DND-41 (cell line): ENCODE measurements around the gene BATF2.
"Not testable (repeated sequence)": the region's sequence is repeated elsewhere in the genome, so short reads cannot be mapped to it uniquely, and the experiment has no call there.

ENCODE experiments used
- ATAC-seq: fragments of 200-7000 bp; cut with Tn5 transposase; 3 replicates; pipeline ENCODE4 v1.9.1; 2021; ENCODE audit warnings: low read depth; ENCODE audit not compliant: insufficient read depth
- DNase-seq: peaks from one replicate; pipeline ENCODE4 v3.0.0-alpha.2; 2020
- H2AFZ ChIP-seq: 2 replicates; pipeline ENCODE4 v1.6.0; 2012; ENCODE audit warnings: low read depth, low read length
- H3K27ac ChIP-seq: 2 replicates; pipeline ENCODE4 v1.5.1; 2012; ENCODE audit warnings: low read length, inconsistent platforms
- H3K27me3 ChIP-seq: fragments of 200-600 bp; sonication (generic); 2 replicates; pipeline ENCODE4 v1.6.0; 2012; ENCODE audit warnings: low read length, mild to moderate bottlenecking, inconsistent platforms; ENCODE audit not compliant: insufficient read depth, poor library complexity
- H3K36me3 ChIP-seq: 2 replicates; pipeline ENCODE4 v1.5.1; 2012; ENCODE audit warnings: low read length, inconsistent platforms; ENCODE audit not compliant: insufficient read depth
- H3K4me1 ChIP-seq: 2 replicates; pipeline ENCODE4 v1.5.1; 2012; ENCODE audit warnings: mild to moderate bottlenecking, low read length; ENCODE audit not compliant: insufficient read depth
- H3K4me2 ChIP-seq: 2 replicates; pipeline ENCODE4 v1.6.0; 2012; ENCODE audit warnings: mild to moderate bottlenecking, moderate library complexity, low read length, inconsistent platforms; ENCODE audit not compliant: insufficient read depth
- H3K4me3 ChIP-seq, 2 experiments: fragments of 200-600 bp in 1 of 2; shearing (Covaris generic) in 1 of 2; 2 replicates each; pipeline ENCODE4 v1.5.1; 2012 to 2016; ENCODE audit warnings: inconsistent platforms in 2 of 2, low read length in 2 of 2, mild to moderate bottlenecking in 2 of 2, low read depth in 1 of 2, moderate library complexity in 1 of 2
- H3K79me2 ChIP-seq: 2 replicates; pipeline ENCODE4 v1.6.0; 2012; ENCODE audit warnings: low read length, inconsistent platforms; ENCODE audit not compliant: insufficient read depth
- H3K9ac ChIP-seq: 2 replicates; pipeline ENCODE4 v1.6.0; 2012; ENCODE audit warnings: low read depth, mild to moderate bottlenecking, inconsistent platforms, low read length, moderate library complexity
- H3K9me3 ChIP-seq: 2 replicates; pipeline ENCODE4 v1.5.1; 2012; ENCODE audit warnings: low read length, moderate library complexity, mild to moderate bottlenecking, inconsistent platforms; ENCODE audit not compliant: insufficient read depth, severe bottlenecking
- H4K20me1 ChIP-seq: 2 replicates; pipeline ENCODE4 v1.6.0; 2012; ENCODE audit warnings: low read length; ENCODE audit not compliant: insufficient read depth
- CTCF ChIP-seq: IDR thresholded peaks from 2 replicates; pipeline ENCODE4 v1.5.1; 2012; ENCODE audit warnings: borderline replicate concordance, low read length, moderate library complexity, mild to moderate bottlenecking; ENCODE audit not compliant: poor library complexity, severe bottlenecking; ENCODE audit errors: extremely low read depth
- EZH2 ChIP-seq: IDR thresholded peaks from 3 replicates; pipeline ENCODE4 v1.6.1; 2012; ENCODE audit warnings: borderline replicate concordance, low read depth, mild to moderate bottlenecking, moderate library complexity, low read length, inconsistent platforms; ENCODE audit not compliant: severe bottlenecking

The BATF2 gene

GRCh38 chr11:65013130-65013887 is 16.5 kb upstream of the BATF2 start:
- no peaks in the 10 kb centered on the region for H3K9me3 ChIP-seq
- H3K79me2 ChIP-seq: peaks cover 36% of the 10 kb centered on the region
- peak overlapping the region; percentile 81 for H3K4me2 ChIP-seq
- H4K20me1 ChIP-seq: peaks cover 10% of the 10 kb centered on the region
- peak overlapping the region; percentile 98 for H3K27ac ChIP-seq
- H3K4me1 ChIP-seq: peaks cover 31% of the 10 kb centered on the region
- peak overlapping the region; percentile 77 to 85; a peak in 3 of 4 replicates for H3K4me3 ChIP-seq
- H3K27me3 ChIP-seq: no peaks in the 10 kb centered on the region
- H3K9ac ChIP-seq: peak overlapping the region; percentile 92
- peak overlapping the region; percentile 93 for H2AFZ ChIP-seq
- H3K36me3 ChIP-seq: peaks cover 19% of the 10 kb centered on the region
- TF ChIP-seq CTCF: peak; percentile 74
- TF ChIP-seq EZH2: no peak
- DNase-seq: peak; percentile 95
- peak; percentile 86 for ATAC-seq

- H3K9ac ChIP-seq: no peak overlapping the region
- TF ChIP-seq CTCF (no peak), EZH2 (no peak)
- DNase-seq (no peak), ATAC-seq (no peak)
- peaks cover 8% of the 10 kb centered on the region for H3K4me1 ChIP-seq
- H2AFZ ChIP-seq: no peak overlapping the region
- H3K27me3 ChIP-seq: no peaks in the 10 kb centered on the region
- H3K79me2 ChIP-seq: no peaks in the 10 kb centered on the region
- no peak overlapping the region for H3K4me3 ChIP-seq
- H3K36me3 ChIP-seq: no peaks in the 10 kb centered on the region
- no peaks in the 10 kb centered on the region for H3K9me3 ChIP-seq
- H4K20me1 ChIP-seq: no peaks in the 10 kb centered on the region
- H3K27ac ChIP-seq: no peak overlapping the region
- H3K4me2 ChIP-seq: no peak overlapping the region
These were observed 12.1 kb upstream of the BATF2 start for GRCh38 chr11:65008873-65009272.

- H3K4me3 ChIP-seq: no peak overlapping the region
- H4K20me1 ChIP-seq: no peaks in the 10 kb centered on the region
- 0 out of 2 replicates have a peak overlapping the region, but pooled peaks have one; percentile 17 for H2AFZ ChIP-seq
- H3K9ac ChIP-seq: no peak overlapping the region
- no peaks in the 10 kb centered on the region for H3K79me2 ChIP-seq
- no peaks in the 10 kb centered on the region for H3K27me3 ChIP-seq
- TF ChIP-seq CTCF: no peak
- no peak for TF ChIP-seq EZH2
- DNase-seq (no peak), ATAC-seq (no peak)
- H3K4me1 ChIP-seq: peaks cover 4% of the 10 kb centered on the region
- H3K27ac ChIP-seq: no peak overlapping the region
- no peaks in the 10 kb centered on the region for H3K9me3 ChIP-seq
- H3K36me3 ChIP-seq: no peaks in the 10 kb centered on the region
- no peak overlapping the region for H3K4me2 ChIP-seq
These were observed 11.2 kb upstream of the BATF2 start for GRCh38 chr11:65008016-65008415.

GRCh38 chr11:65003968-65004367 is 7.2 kb upstream of the BATF2 start:
- not testable (repeated sequence) for H3K27me3 ChIP-seq

More at GRCh38 chr11:65003968-65004367, 7.2 kb upstream of the BATF2 start:
- not testable (repeated sequence) for H3K79me2 ChIP-seq, H3K36me3 ChIP-seq, ATAC-seq, DNase-seq, H2AFZ ChIP-seq, H3K9me3 ChIP-seq, H3K9ac ChIP-seq, H4K20me1 ChIP-seq, H3K4me3 ChIP-seq, H3K27ac ChIP-seq, H3K4me2 ChIP-seq
- H3K4me1 ChIP-seq: peaks cover 12% of the 10 kb centered on the region
